HepG2 (cell line): Measurements from ENCODE around the gene RPS6KB1. TPM values are rescaled to one million over a fixed set of nuclear protein-coding genes. Genes with fewer than 3 reads are reported as not detected.

Experiments used
- E2F1 ChIP-seq: sonication (generic); formaldehyde crosslinking; IDR thresholded peaks from 2 replicates; pipeline ENCODE4 v1.5.0; 2020; ENCODE audit warnings: missing genetic modification reagents
- ELF1 ChIP-seq: sonication (generic); formaldehyde crosslinking; IDR thresholded peaks from 2 replicates; pipeline ENCODE4 v1.4.0; 2020; ENCODE audit warnings: missing genetic modification reagents
- ESRRA ChIP-seq: sonication (generic); formaldehyde crosslinking; IDR thresholded peaks from 2 replicates; pipeline ENCODE4 v1.5.1; 2020; ENCODE audit warnings: mild to moderate bottlenecking, low read depth, missing genetic modification reagents
- IRF2 ChIP-seq: IDR thresholded peaks from 2 replicates; pipeline ENCODE4 v1.6.1; 2018; ENCODE audit warnings: missing genetic modification reagents, missing compliant biosample characterization
- MAFK ChIP-seq, 2 experiments: IDR thresholded peaks in 1 of 2; conservative IDR thresholded peaks in 1 of 2; 2 replicates each; pipeline ENCODE4 v1.6.1; 2011; ENCODE audit warnings: improper control_type of control experiment in 2 of 2, low read length in 2 of 2
- MED13 ChIP-seq: sonication (generic); formaldehyde crosslinking; IDR thresholded peaks from 2 replicates; pipeline ENCODE4 v1.5.0; 2020; ENCODE audit warnings: missing genetic modification reagents
- MEIS2 ChIP-seq: sonication (generic); formaldehyde crosslinking; IDR thresholded peaks from 2 replicates; pipeline ENCODE4 v1.9.0; 2021; ENCODE audit warnings: mild to moderate bottlenecking, missing genetic modification reagents
- NR2C2 ChIP-seq: sonication (generic); formaldehyde crosslinking; IDR thresholded peaks from 2 replicates; pipeline ENCODE4 v1.4.0; 2020; ENCODE audit warnings: missing genetic modification reagents, mild to moderate bottlenecking, moderate library complexity, borderline replicate concordance
- PHF21A ChIP-seq: sonication (generic); formaldehyde crosslinking; IDR thresholded peaks from 2 replicates; pipeline ENCODE4 v1.5.0; 2020; ENCODE audit warnings: mild to moderate bottlenecking, missing genetic modification reagents
- RFX3 ChIP-seq: IDR thresholded peaks from 2 replicates; pipeline ENCODE4 v1.6.1; 2016; ENCODE audit warnings: missing biosample characterization, missing genetic modification reagents
- SATB2 ChIP-seq: sonication (generic); formaldehyde crosslinking; IDR thresholded peaks from 2 replicates; pipeline ENCODE4 v1.5.0; 2020; ENCODE audit warnings: missing genetic modification reagents
- SRF ChIP-seq: IDR thresholded peaks from 2 replicates; pipeline ENCODE4 v1.6.1; 2011; ENCODE audit warnings: mild to moderate bottlenecking, low read depth, low read length, moderate library complexity
- TRIM24 ChIP-seq: sonication (generic); formaldehyde crosslinking; IDR thresholded peaks from 2 replicates; pipeline ENCODE4 v1.8.0; 2022; ENCODE audit warnings: mild to moderate bottlenecking, missing genetic modification reagents
- UBTF ChIP-seq: sonication (generic); formaldehyde crosslinking; IDR thresholded peaks from 2 replicates; pipeline ENCODE4 v1.4.0; 2020; ENCODE audit warnings: mild to moderate bottlenecking, missing genetic modification reagents
- YEATS4 ChIP-seq: sonication (generic); formaldehyde crosslinking; IDR thresholded peaks from 2 replicates; pipeline ENCODE4 v1.4.0; 2020; ENCODE audit warnings: missing genetic modification reagents, borderline replicate concordance
- ZBTB39 ChIP-seq: sonication (generic); formaldehyde crosslinking; IDR thresholded peaks from 2 replicates; pipeline ENCODE4 v1.5.0; 2020; ENCODE audit warnings: missing genetic modification reagents
- ZFP90 ChIP-seq: sonication (generic); formaldehyde crosslinking; IDR thresholded peaks from 2 replicates; pipeline ENCODE4 v1.8.0; 2022; ENCODE audit warnings: missing genetic modification reagents, mild to moderate bottlenecking, inconsistent platforms, borderline replicate concordance
- ZNF510 ChIP-seq: sonication (generic); formaldehyde crosslinking; IDR thresholded peaks from 2 replicates; pipeline ENCODE4 v1.4.0; 2020; ENCODE audit warnings: low read depth, mild to moderate bottlenecking, missing genetic modification reagents
- ZNF577 ChIP-seq: sonication (generic); formaldehyde crosslinking; IDR thresholded peaks from 2 replicates; pipeline ENCODE4 v1.4.0; 2020; ENCODE audit warnings: mild to moderate bottlenecking, low read depth, missing genetic modification reagents, borderline replicate concordance
- ZNF740 ChIP-seq: sonication (generic); formaldehyde crosslinking; IDR thresholded peaks from 2 replicates; pipeline ENCODE4 v1.4.0; 2020; ENCODE audit warnings: missing genetic modification reagents
- ZNF746 ChIP-seq: sonication (generic); formaldehyde crosslinking; IDR thresholded peaks from 2 replicates; pipeline ENCODE4 v1.8.0; 2022; ENCODE audit warnings: mild to moderate bottlenecking, missing genetic modification reagents
- ZNF878 ChIP-seq: sonication (generic); formaldehyde crosslinking; IDR thresholded peaks from 2 replicates; pipeline ENCODE4 v1.8.1; 2023; ENCODE audit warnings: mild to moderate bottlenecking, missing genetic modification reagents, moderate library complexity
- ZSCAN12 ChIP-seq: sonication (generic); formaldehyde crosslinking; IDR thresholded peaks from 2 replicates; pipeline ENCODE4 v1.9.0; 2021; ENCODE audit warnings: mild to moderate bottlenecking, missing genetic modification reagents
- polyA plus RNA-seq, 8 experiments: library from polyadenylated mRNA; depleted of rRNA in 3 of 8; stranded (reverse) in 7 of 8; unstranded in 1 of 8; fragments of >200 nt; fragmentation: Illumina TruSeq in 4 of 8; extraction: Trizol in 4 of 8; gene quantifications; 2 replicates each; pipeline versions ENCODE4 v1.2.1 to v1.2.3, GENCODE V29; 2011 to 2016; ENCODE audit warnings: low read depth in 4 of 8, missing spikeins in 1 of 8, mixed read lengths in 1 of 8; ENCODE audit not compliant: insufficient read depth in 1 of 8
- total RNA-seq, 5 experiments: library from RNA; depleted of rRNA; stranded (reverse); fragments of >200 nt; fragmentation: Illumina TruSeq; extraction: Trizol; gene quantifications; 2 replicates each; pipeline ENCODE4 v1.2.3, GENCODE V29; 2016; ENCODE audit warnings: low read depth in 1 of 5

Gene RPS6KB1
- total and polyA plus RNA-seq, 2 of the 13 experiments (the other 11 are each of a cell fraction or from before 2014, with no cell fraction given): 16.5 to 42.2 TPM

- TF ChIP-seq ZNF740 (peak; percentile 56), MAFK (conservative IDR thresholded peaks at IDR 0.05 in 1 of 2, IDR thresholded peaks at IDR 0.05 in 1 of 2; ENCODE audit: low read length in 2 of 2) (0 out of 4 replicates have a peak, but pooled peaks of 1 of the 2 experiments have one; percentile 4), YEATS4 (CRISPR knock-in tag) (peak; percentile 73), RFX3 (CRISPR knock-in tag) (peak; percentile 25; the same call in 1 of the 2 replicates), ZNF746 (CRISPR knock-in tag) (peak; percentile 87), UBTF (CRISPR knock-in tag) (no peak), E2F1 (CRISPR knock-in tag) (peak; percentile 53; the same call in 1 of the 2 replicates), ELF1 (CRISPR knock-in tag) (no peak), IRF2 (CRISPR knock-in tag) (no peak), MEIS2 (CRISPR knock-in tag) (peak; percentile 29; the same call in 1 of the 2 replicates), ZNF878 (CRISPR knock-in tag) (peak; percentile 56; the same call in 1 of the 2 replicates), ESRRA (CRISPR knock-in tag) (0 out of 2 replicates have a peak, but pooled peaks have one; percentile 58), ZNF510 (CRISPR knock-in tag) (peak; percentile 68), PHF21A (CRISPR knock-in tag) (peak; percentile 72), ZSCAN12 (CRISPR knock-in tag) (no peak), SRF (peak; percentile 21; the same call in 1 of the 2 replicates), ZNF577 (CRISPR knock-in tag) (no peak), SATB2 (CRISPR knock-in tag) (peak; percentile 57; the same call in 1 of the 2 replicates), ZBTB39 (CRISPR knock-in tag) (no peak), NR2C2 (CRISPR knock-in tag) (peak; percentile 35; the same call in 1 of the 2 replicates), TRIM24 (CRISPR knock-in tag) (no peak), MED13 (peak; percentile 95), ZFP90 (CRISPR knock-in tag) (peak; percentile 93; the same call in 1 of the 2 replicates)
Observed at GRCh38 chr17:59846394-59847165, 46.3 kb upstream of the RPS6KB1 start (continued).
